GDM1 (cell line): Measurements from ENCODE around the gene ZNF277.

Experiments
- DNase-seq: peaks from one replicate; lab custom pipeline; 2025; lab: John Stamatoyannopoulos, UW

The ZNF277 gene

DNA sequence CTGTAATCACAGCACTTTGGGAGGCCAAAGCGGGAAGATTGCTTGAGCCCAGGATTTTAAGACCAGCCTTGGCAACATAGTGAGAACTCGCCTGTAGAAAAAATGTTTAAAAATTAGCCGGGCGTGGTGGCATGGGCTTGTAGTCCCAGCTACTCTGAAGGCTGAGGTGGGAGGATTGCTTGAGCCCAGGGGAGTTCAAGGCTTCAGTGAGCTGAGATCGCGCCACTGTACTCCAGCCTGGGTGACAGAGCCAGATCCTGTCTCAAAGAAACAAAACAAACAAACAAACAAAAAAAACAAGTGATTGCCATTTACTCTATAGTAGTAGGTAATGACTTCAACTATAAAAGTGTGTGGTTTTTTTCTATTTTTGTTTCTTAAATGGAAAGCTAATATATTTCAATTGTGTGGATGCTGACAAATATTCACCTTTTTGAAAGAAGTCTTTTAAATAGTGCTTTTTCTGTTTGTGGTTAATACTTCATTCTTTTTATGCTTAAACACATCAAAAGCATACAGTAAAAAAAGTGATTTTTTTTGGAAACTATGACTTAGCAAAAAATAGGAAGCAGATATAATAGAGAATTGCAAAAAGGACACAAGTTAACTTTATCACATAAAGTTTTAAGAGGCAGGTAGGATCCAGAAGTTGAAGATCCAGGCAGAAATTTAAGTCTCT lies 48.4 kb downstream of the ZNF277 start:
- DNase-seq: no peak

DNA sequence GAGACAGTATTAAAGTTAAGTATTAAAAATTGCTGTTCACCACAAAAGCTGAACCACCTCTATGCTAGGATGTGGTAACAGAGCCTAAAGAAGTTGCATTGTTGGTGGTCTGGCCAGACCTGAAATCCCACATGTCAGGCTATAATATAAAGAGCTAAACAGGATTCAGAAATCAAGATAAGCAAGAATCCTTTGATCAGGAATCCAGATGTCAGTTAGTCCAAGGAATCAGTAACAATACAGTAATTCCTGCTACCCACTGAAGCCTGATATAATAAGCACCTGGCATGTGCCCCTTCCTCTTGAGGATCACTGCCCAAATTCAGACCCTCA lies 48.9 kb downstream of the ZNF277 start:
- no peak for DNase-seq

DNA sequence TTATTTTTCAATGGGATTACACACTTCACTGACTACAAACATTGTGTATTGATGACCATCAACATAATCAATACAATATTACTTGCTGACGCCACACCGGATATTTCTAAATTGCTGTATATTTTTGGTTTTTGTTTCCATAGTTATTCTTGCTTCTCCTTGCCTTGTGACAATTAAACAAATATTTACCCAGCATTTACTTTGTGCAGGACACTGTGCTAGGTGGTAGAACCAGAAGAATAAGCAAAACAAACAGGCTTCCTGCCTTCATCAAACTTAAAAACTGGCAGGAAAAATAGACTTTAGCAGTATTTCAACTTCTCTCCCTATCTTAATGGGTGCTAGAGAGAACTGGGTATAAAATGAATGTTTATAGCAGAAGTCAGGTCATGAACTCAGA lies 50.6 kb downstream of the ZNF277 start:
- no peak for DNase-seq

GRCh38 chr7:112260911-112261310 lies 54.4 kb downstream of the ZNF277 start:
- DNase-seq: no peak

- no peak for DNase-seq
Measured at GRCh38 chr7:112262036-112262435, 55.5 kb downstream of the ZNF277 start.

- DNase-seq: no peak
Measured at GRCh38 chr7:112262855-112263487, 56.5 kb downstream of the ZNF277 start.

DNA sequence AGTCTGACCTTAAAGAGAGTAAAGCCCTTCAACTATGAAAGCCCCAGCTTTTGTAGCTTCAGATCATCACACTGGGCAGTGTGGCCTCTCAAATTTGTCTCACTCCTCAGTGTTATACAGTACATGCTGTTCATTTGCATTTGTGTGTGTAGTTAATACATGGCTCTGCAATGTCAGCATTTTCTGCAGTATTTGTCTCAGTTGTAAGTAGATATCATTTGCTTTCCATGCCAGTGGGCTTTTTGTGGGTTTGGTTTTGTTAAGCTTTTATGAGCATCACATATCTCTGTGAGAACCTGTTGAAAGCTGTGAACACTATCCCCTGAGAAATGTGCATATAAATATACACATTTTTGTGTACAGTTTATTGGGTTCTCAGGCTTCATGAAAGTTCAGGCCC lies 57.0 kb downstream of the ZNF277 start:
- no peak for DNase-seq

- no peak for DNase-seq
Measured at GRCh38 chr7:112266141-112266540, 59.6 kb downstream of the ZNF277 start.

- no peak for DNase-seq
Measured at GRCh38 chr7:112266595-112267270, 60.2 kb downstream of the ZNF277 start.

DNA sequence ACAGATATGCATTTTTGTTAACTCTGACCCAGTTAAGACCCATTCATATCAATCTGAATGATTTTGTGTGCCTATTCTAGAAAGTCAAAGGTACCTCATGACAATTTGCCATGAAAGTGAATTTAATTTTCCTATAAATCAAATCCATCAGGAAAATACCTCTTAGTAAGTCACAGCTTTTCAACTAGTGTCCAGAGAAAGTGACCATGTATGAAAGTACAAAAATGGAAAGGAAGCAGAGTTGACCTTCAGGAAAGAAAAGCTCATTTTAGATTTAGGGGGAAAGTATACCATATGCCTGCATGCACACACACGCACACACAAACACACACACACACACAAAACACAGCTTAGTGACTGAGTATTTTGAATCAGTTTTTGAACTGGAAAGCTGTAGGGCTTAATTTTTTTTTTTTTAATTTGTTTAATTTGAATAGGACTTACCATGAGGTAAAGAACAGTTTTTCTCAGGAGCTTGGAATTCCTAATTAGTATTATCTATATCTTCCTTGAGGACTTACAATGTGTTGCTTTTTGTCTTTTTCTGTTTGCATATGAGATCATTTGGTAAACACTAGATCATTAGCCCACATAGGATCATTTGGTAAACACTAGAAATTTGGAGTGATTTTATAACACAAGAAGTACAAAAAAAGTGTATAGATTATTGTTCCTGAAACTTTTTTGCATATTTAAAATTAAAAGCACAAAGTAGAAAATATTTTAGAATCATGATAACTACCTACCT lies 61.6 kb downstream of the ZNF277 start:
- DNase-seq: no peak

GRCh38 chr7:112271162-112271561 lies 64.7 kb downstream of the ZNF277 start:
- DNase-seq: no peak

GRCh38 chr7:112272921-112273561 lies 66.5 kb downstream of the ZNF277 start:
- no peak for DNase-seq

DNA sequence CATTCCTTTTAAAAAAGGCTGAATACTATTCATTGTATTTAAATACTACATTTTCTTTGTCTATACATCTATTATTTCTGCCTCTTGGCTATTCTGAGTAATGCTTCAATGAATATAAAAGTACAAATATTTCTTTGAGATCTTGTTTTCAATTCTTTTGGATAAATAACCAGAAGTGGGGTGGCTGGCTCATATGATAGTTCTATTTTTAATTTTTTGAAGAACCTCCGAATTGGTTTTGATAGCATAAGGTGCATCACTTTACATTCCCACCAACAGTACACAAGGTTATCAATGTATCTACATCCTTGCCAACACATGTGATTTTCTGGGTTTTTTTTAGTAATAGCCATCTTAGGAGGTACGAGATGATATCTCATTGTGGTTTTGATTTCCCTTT lies 72.5 kb downstream of the ZNF277 start:
- DNase-seq: no peak

DNA sequence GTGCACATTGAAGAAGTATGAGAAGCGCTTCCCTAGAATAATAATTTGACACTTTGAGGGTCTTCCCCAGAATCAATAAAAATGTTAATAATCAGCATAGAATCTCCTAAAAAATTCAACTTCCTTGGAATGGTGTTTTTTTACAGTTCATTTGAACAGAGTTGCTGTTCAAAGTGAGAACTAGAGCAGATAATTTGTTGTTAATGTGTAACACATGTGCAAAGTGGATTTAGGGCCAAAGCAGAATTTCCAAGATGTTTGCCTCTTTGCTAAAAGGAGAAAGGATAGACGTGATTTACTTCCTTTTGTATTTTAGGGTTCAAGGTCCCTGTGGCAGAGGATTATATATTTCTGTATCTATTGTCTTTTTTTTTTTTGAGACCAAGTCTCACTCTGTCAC lies 73.8 kb downstream of the ZNF277 start:
- no peak for DNase-seq

DNA sequence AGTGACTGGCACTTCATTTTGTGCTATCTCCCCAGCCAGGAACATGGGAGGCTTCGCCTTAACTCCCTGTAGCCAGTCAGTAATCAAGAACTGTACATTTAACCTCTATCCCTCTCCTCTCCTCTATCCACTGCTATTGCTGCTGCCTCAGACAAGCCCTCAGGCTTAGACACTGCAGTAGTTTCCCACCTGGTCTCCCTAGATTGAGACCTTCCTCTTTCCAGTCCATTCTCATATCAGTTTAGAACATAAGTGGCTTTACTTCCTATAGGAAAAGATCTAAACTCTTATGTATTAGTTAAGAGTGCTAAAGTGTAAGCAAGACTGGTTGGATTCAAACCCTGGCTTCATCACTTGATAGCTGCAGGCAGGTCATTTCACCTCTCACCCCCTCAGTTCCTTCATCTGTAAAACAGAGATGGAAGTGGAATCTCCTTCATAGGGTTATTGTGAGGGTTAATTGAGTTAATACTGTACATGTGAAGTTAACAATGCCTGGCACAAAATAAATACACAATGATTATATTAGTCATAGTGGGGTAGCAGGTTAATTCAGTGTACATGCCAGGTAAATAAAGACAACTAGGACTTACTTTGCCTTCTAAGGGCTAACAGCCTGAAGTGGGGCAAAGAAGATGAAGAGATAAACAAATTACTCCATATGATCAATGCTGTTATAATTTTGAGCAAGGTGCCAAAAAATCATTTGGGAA lies 76.1 kb downstream of the ZNF277 start:
- no peak for DNase-seq

GRCh38 chr7:112283382-112283910 lies 77.0 kb downstream of the ZNF277 start:
- no peak for DNase-seq

DNA sequence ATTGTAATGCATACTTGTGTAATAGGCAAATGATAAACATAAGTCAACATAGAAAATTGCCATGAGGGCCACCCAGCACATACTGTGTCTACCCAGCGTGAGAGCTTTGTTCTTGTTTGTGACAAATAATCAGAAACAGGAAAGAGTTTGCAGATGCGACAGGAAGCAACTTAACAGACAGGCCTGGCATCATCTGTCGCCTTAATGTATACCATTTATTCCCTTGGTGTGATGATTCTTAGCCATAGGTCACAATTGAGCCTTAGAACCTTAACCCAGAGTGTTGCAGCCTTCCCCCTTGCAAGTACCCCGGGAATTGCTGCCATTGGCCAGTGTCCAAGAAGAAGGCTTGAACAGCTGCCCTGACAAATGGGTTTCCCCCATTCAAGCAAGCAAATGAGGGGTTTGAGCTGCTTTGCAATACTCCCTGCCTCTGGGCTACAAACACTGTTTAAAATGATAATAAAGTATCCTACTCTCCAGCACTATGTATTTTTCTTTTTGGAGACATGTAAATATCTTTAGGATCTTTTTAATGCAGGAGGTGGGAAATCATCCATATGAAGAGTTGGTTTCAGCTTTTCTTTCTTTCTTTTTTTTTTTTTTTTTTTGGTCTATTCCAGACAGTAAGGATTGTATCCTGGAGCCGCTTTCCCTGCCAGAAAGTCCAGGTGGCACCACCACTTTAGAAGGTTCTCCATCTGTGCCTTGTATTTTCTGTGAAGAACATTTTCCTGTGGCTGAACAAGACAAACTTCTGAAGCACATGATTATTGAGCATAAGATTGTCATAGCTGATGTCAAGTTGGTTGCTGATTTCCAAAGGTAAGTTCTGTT lies 80.0 kb downstream of the ZNF277 start:
- no peak for DNase-seq

DNA sequence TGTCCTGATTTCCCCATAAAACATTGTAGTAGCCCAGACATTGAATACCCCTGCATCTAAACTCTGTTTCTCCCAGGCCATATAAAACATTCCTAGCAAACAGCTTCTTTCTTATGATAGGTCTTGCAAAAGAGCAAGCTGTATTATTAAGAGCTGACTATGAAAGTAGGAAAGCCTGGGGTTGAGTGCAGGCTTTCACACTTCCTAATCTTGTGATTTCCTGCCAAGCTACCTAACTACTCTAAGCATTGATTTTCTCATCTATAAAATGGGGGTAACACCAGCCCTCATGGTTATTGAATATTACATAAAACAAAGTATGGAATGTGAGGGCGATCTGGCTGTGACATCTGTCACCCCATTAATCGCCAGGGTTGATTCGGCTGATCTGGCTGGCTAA lies 81.8 kb downstream of the ZNF277 start:
- DNase-seq: no peak

DNA sequence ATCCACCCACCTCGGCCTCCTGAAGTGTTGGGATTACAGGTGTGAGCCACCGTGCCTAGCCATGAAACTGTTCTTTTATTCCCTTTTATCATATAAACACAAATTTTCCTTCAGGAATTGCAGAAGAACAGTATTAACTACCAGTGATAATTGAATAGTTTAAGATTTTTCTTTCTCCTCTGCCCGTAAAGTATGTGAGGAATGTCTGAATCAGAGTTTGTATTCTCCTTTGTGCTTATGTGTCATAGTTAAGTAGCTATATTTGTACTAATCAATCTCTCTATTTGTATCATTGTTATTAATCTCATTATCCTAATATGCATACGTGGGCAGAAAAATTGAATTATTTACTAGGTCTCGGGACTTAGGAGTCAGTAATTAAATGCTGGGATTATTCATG lies 83.6 kb downstream of the ZNF277 start:
- DNase-seq: no peak

DNA sequence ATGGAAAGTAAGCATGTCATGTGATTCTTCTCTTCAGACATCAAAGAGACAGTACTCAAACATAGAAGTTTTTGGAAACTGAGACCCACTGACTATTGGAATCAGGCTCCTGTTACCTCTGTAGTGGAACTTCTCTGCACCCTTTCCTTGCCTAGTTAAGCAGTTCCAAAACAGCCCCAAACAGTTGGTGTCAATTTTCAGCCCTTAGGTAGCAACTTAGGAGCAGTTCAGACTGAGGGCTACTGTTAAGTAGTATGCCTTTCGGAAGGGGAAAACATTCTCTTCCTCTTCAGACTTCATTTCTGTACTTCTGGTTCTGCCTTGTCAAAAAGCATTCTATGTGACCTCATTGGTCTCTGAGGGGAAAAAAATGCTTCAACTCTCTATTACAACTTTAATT lies 85.7 kb downstream of the ZNF277 start:
- DNase-seq: no peak

DNA sequence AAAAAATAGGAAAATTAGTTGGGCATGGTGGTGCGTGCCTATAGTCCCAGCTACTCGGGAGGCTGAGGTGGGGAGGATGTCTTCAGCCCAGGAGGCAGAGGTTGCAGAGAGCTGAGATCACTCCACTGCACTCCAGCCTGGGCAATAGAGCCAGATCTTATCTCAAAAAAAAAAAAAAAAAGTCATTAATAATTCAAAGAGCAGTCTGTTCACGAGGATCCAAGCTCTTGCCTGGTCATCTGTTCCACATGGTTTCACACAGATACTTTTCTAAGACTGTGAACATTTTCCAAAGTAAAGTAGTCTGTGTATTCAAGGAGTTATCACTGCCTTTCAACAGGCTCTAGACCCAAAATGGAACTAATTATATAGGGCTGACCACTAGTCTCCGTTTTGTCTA lies 86.9 kb downstream of the ZNF277 start:
- no peak for DNase-seq
